Ovary (tissue), 3 donors: ENCODE measurements around the gene ZNF223.

Experiments
- CTCF ChIP-seq, 3 donors: fragments of 450-650 bp in 2 of 3; fragments of 200-600 bp in 1 of 3; IDR thresholded peaks; one replicate each; pipeline versions ENCODE4 v1.5.1 to v1.8.0; 2016 to 2022; ENCODE audit warnings: antibody characterized with exemption in 3 of 3, mild to moderate bottlenecking in 1 of 3
- POLR2A ChIP-seq: fragments of 450-650 bp; IDR thresholded peaks from one replicate; pipeline ENCODE4 v1.6.1; 2017; ENCODE audit warnings: antibody characterized with exemption, mild to moderate bottlenecking, moderate library complexity
- donor health status: DM: no; HTN: no; CAD: no.

- TF ChIP-seq CTCF (IDR thresholded peaks at IDR 0.05), result no peak
- TF ChIP-seq POLR2A, result no peak
These were observed 9.2 kb downstream of the ZNF223 start for GRCh38 chr19:44061038-44061437.
